GM23338 (cell line): Measurements from ENCODE around the gene FKBP5. TPM values are rescaled to one million over a fixed set of nuclear protein-coding genes. Genes with fewer than 3 reads are reported as not detected.

Source experiments
- ATAC-seq: fragments of 200-7000 bp; cut with Tn5 transposase; 3 replicates; pipeline ENCODE4 v1.9.1; 2020
- DNase-seq: peaks from one replicate; pipeline ENCODE4 v3.0.0-alpha.2; 2015; ENCODE audit warnings: low spot score
- H2AFZ ChIP-seq: fragments of 200-600 bp; sonication (generic); 2 replicates; pipeline ENCODE4 v1.8.0; 2016; ENCODE audit warnings: antibody characterized with exemption, mild to moderate bottlenecking, moderate library complexity
- H3F3A ChIP-seq: fragments of 200-600 bp; sonication (generic); replicated peaks from 2 replicates; pipeline ENCODE4 v1.8.0; 2017; ENCODE audit warnings: antibody characterized with exemption, mixed run types, low read depth
- H3K27ac ChIP-seq: fragments of 200-600 bp; sonication (generic); 2 replicates; pipeline ENCODE4 v1.6.1; 2016; ENCODE audit warnings: low read depth
- H3K27me3 ChIP-seq: fragments of 200-600 bp; sonication (generic); 2 replicates; pipeline ENCODE4 v1.8.0; 2016; ENCODE audit warnings: mild to moderate bottlenecking, mixed run types, moderate library complexity; ENCODE audit not compliant: insufficient read depth
- H3K36me3 ChIP-seq: fragments of 200-600 bp; sonication (generic); 2 replicates; pipeline ENCODE4 v1.8.0; 2016; ENCODE audit warnings: mild to moderate bottlenecking; ENCODE audit not compliant: insufficient read depth
- H3K4me1 ChIP-seq: fragments of 200-600 bp; sonication (generic); 2 replicates; pipeline ENCODE4 v1.8.0; 2016; ENCODE audit warnings: mild to moderate bottlenecking, moderate library complexity; ENCODE audit not compliant: insufficient read depth
- H3K4me2 ChIP-seq: fragments of 200-600 bp; sonication (generic); 2 replicates; pipeline ENCODE4 v1.7.1; 2017; ENCODE audit warnings: mixed run types
- H3K4me3 ChIP-seq: fragments of 200-600 bp; sonication (generic); 2 replicates; pipeline ENCODE4 v1.6.1; 2016; ENCODE audit warnings: mixed run types
- H3K79me2 ChIP-seq: fragments of 200-600 bp; sonication (generic); replicated peaks from 2 replicates; pipeline ENCODE4 v1.8.0; 2017; ENCODE audit warnings: mild to moderate bottlenecking; ENCODE audit not compliant: insufficient read depth
- H3K9me2 ChIP-seq: fragments of 200-600 bp; sonication (generic); 2 replicates; pipeline ENCODE4 v1.8.0; 2017; ENCODE audit not compliant: insufficient read depth
- H4K20me1 ChIP-seq: fragments of 200-600 bp; sonication (generic); replicated peaks from 2 replicates; pipeline ENCODE4 v1.8.0; 2017; ENCODE audit warnings: mild to moderate bottlenecking; ENCODE audit not compliant: insufficient read depth
- H3K27ac Mint-ChIP-seq: 2 replicates; pipeline ENCODE4 v1.8.0; 2020; ENCODE audit warnings: inconsistent platforms, mild to moderate bottlenecking, moderate library complexity, mixed read lengths
- H3K27me3 Mint-ChIP-seq: 3 replicates; pipeline ENCODE4 v1.8.0; 2022; ENCODE audit warnings: low read depth, mild to moderate bottlenecking, moderate library complexity, mixed read lengths, inconsistent platforms; ENCODE audit not compliant: insufficient read depth, poor library complexity
- H3K36me3 Mint-ChIP-seq: 3 replicates; pipeline ENCODE4 v1.8.0; 2021; ENCODE audit warnings: low read depth, mild to moderate bottlenecking, inconsistent platforms, moderate library complexity, mixed read lengths
- H3K4me1 Mint-ChIP-seq: 3 replicates; pipeline ENCODE4 v1.8.0; 2020; ENCODE audit warnings: mild to moderate bottlenecking, inconsistent platforms, mixed read lengths
- H3K4me3 Mint-ChIP-seq: 3 replicates; pipeline ENCODE4 v1.8.0; 2021; ENCODE audit warnings: moderate library complexity, mild to moderate bottlenecking, inconsistent platforms, mixed read lengths
- H3K9me3 Mint-ChIP-seq: 3 replicates; pipeline ENCODE4 v1.8.0; 2020; ENCODE audit warnings: moderate library complexity, mild to moderate bottlenecking, inconsistent platforms, mixed read lengths
- CREB1 ChIP-seq: fragments of 250-450 bp; sonication (Bioruptor Pico); IDR thresholded peaks from 2 replicates; pipeline ENCODE4 v1.5.0; 2020; ENCODE audit warnings: low read depth, mild to moderate bottlenecking, moderate library complexity
- CTCF ChIP-seq, 2 experiments: fragments of 200-600 bp in 1 of 2; sonication (generic) in 1 of 2; conservative IDR thresholded peaks; 2 replicates each; pipeline versions ENCODE4 v1.5.1 to v1.6.1; 2016 to 2017; ENCODE audit warnings: antibody characterized with exemption in 2 of 2, low read depth in 2 of 2, mild to moderate bottlenecking in 2 of 2, moderate library complexity in 1 of 2
- ETS1 ChIP-seq: IDR thresholded peaks from 2 replicates; pipeline ENCODE4 v1.6.1; 2016; ENCODE audit warnings: antibody characterized with exemption
- EZH2 ChIP-seq: fragments of 200-600 bp; sonication (generic); IDR thresholded peaks from one replicate; pipeline ENCODE4 v1.8.0; 2017; ENCODE audit warnings: antibody characterized with exemption, mild to moderate bottlenecking, low read depth; ENCODE audit not compliant: unreplicated experiment
- EZH2phosphoT487 ChIP-seq: fragments of 200-600 bp; sonication (generic); IDR thresholded peaks from one replicate; pipeline ENCODE4 v1.8.1; 2018; ENCODE audit warnings: antibody characterized with exemption; ENCODE audit not compliant: unreplicated experiment
- JUNB ChIP-seq: IDR thresholded peaks from one replicate; pipeline ENCODE4 v1.6.1; 2016; ENCODE audit warnings: antibody characterized with exemption; ENCODE audit not compliant: unreplicated experiment
- NANOG ChIP-seq: IDR thresholded peaks from 2 replicates; pipeline ENCODE4 v1.6.1; 2016; ENCODE audit warnings: antibody characterized with exemption, borderline replicate concordance
- POLR2AphosphoS5 ChIP-seq: IDR thresholded peaks from 2 replicates; pipeline ENCODE4 v1.6.1; 2016; ENCODE audit warnings: antibody characterized with exemption, low read depth
- REST ChIP-seq: IDR thresholded peaks from one replicate; pipeline ENCODE4 v1.6.1; 2018; ENCODE audit warnings: antibody characterized with exemption; ENCODE audit not compliant: unreplicated experiment
- STAT1 ChIP-seq: IDR thresholded peaks from one replicate; pipeline ENCODE4 v1.6.1; 2016; ENCODE audit warnings: antibody characterized with exemption; ENCODE audit not compliant: unreplicated experiment
- ZNF114 ChIP-seq: fragments of 250-450 bp; sonication (Bioruptor Pico); IDR thresholded peaks from 2 replicates; pipeline ENCODE4 v1.5.0; 2020; ENCODE audit warnings: mild to moderate bottlenecking, moderate library complexity
- ZNF331 ChIP-seq: fragments of 250-450 bp; sonication (Bioruptor Pico); IDR thresholded peaks from 2 replicates; pipeline ENCODE4 v1.5.0; 2020; ENCODE audit warnings: low read depth, mild to moderate bottlenecking, moderate library complexity
- ZNF462 ChIP-seq: fragments of 250-450 bp; sonication (Bioruptor Pico); IDR thresholded peaks from 2 replicates; pipeline ENCODE4 v1.5.0; 2020; ENCODE audit warnings: mild to moderate bottlenecking, moderate library complexity
- polyA plus RNA-seq: library from polyadenylated mRNA; unstranded; fragments of >200 nt; fragmentation: Nextera tagmentation; extraction: Ambion mirVana; gene quantifications from 2 replicates; pipeline ENCODE4 v1.2.1, GENCODE V29; 2016
- total RNA-seq: library from RNA; depleted of rRNA; stranded (reverse); fragments of >200 nt; shearing (Covaris generic); gene quantifications from 2 replicates; pipeline ENCODE4 v1.2.3, GENCODE V29; 2014

FKBP5 gene
- total and polyA plus RNA-seq, 2 experiments from 2014 or later: 19.8 to 28.6 TPM

GRCh38 chr6:35541836-35542235, 146.9 kb downstream of the FKBP5 start:
- H3K4me3 ChIP-seq: no peak overlapping the region
- Mint-ChIP-seq H3K4me3 (no peak overlapping the region), H3K27me3 (peaks cover 9% of the 10 kb centered on the region), H3K27ac (no peak overlapping the region), H3K9me3 (no peaks in the 10 kb centered on the region), H3K4me1 (peaks cover 17% of the 10 kb centered on the region), H3K36me3 (no peaks in the 10 kb centered on the region)
- no peak for TF ChIP-seq STAT1
- TF ChIP-seq CTCF (conservative IDR thresholded peaks at IDR 0.05; ENCODE audit: low read depth in 2 of 2): no peak
- TF ChIP-seq ZNF331 (CRISPR knock-in tag): no peak
- no peak for TF ChIP-seq ZNF114 (CRISPR knock-in tag)
- TF ChIP-seq EZH2: no peak
- no peak for TF ChIP-seq REST
- no peak for TF ChIP-seq JUNB
- TF ChIP-seq NANOG: no peak
- TF ChIP-seq POLR2AphosphoS5: no peak
- no peak for TF ChIP-seq CREB1 (CRISPR knock-in tag)
- no peak for TF ChIP-seq ETS1
- TF ChIP-seq ZNF462: no peak
- no peak for TF ChIP-seq EZH2phosphoT487
- H3K36me3 ChIP-seq: no peaks in the 10 kb centered on the region
- no peaks in the 10 kb centered on the region for H4K20me1 ChIP-seq
- no peak overlapping the region for H3K27ac ChIP-seq
- ATAC-seq (no peak), DNase-seq (no peak)
- no peak overlapping the region for H3K4me2 ChIP-seq
- H3K9me2 ChIP-seq: no peaks in the 10 kb centered on the region
- H3K79me2 ChIP-seq: no peaks in the 10 kb centered on the region
- 0 out of 2 replicates have a peak overlapping the region, but pooled peaks have one; percentile 84 for H2AFZ ChIP-seq
- 0 out of 2 replicates have a peak, but pooled peaks cover 3% of the 10 kb centered on the region for H3F3A ChIP-seq
- H3K4me1 ChIP-seq: peaks cover 7% of the 10 kb centered on the region; the same call in 1 of the 2 replicates
- no peaks in the 10 kb centered on the region for H3K27me3 ChIP-seq
